Spleen (tissue), 7 donors: ENCODE results near the gene IHH.

Experiments used
- CTCF ChIP-seq, 11 experiments: fragments of 200-600 bp in 7 of 11; fragments of 450-650 bp in 4 of 11; sonication (generic) in 4 of 11; IDR thresholded peaks in 8 of 11; conservative IDR thresholded peaks in 3 of 11; 1 replicate in 7 of 11; 2 replicates in 4 of 11; pipeline versions ENCODE4 v1.4.0 to v1.8.0; 2016 to 2021; ENCODE audit warnings: antibody characterized with exemption in 11 of 11, inconsistent platforms in 4 of 11, mild to moderate bottlenecking in 1 of 11
- POLR2A ChIP-seq, 3 donors: fragments of 450-650 bp; IDR thresholded peaks; one replicate each; pipeline ENCODE4 v1.5.1; 2017; ENCODE audit warnings: antibody characterized with exemption in 3 of 3, mild to moderate bottlenecking in 1 of 3
- POLR2AphosphoS5 ChIP-seq, 3 donors: sonication (generic); formaldehyde crosslinking; IDR thresholded peaks; one replicate each; pipeline ENCODE4 v1.5.1; 2017; ENCODE audit warnings: antibody characterized with exemption in 3 of 3
- donor health status: DM: no; HTN: no; CAD: no; lungs with moderate emphysema.
- donor health status: DM: no; HTN: no; CAD: no.
- donor health status: DM: no; HTN: no; CAD: no.

- TF ChIP-seq CTCF (IDR thresholded peaks at IDR 0.05 in 8 of 11, conservative IDR thresholded peaks at IDR 0.05 in 3 of 11): no peak
- TF ChIP-seq POLR2A (IDR thresholded peaks at IDR 0.05): no peak
- TF ChIP-seq POLR2AphosphoS5 (IDR thresholded peaks at IDR 0.05): no peak
These were observed 26.6 kb upstream of the IHH start for GRCh38 chr2:219087361-219087760.
